ENCODE measurements around the gene RPRD1B. TPM values are rescaled to one million over a fixed set of nuclear protein-coding genes. Genes with fewer than 3 reads are reported as not detected.

RPRD1B gene
- total and polyA plus RNA-seq, 2 of the 8 experiments (the other 6 are each of a cell fraction or from before 2014, with no cell fraction given): 10.3 to 20.9 TPM

GRCh38 chr20:38054647-38055046, 21.1 kb downstream of the RPRD1B start (continued):
- TF ChIP-seq CHD7 (IDR thresholded peaks at IDR 0.05; ENCODE audit: insufficient replicate concordance, low read length) (no peak), RBBP5 (IDR thresholded peaks at IDR 0.05; ENCODE audit: borderline replicate concordance, low read depth, low read length) (no peak), HDAC2 (IDR thresholded peaks at IDR 0.05; ENCODE audit: borderline replicate concordance in 1 of 2, low read depth in 2 of 2, low read length in 2 of 2) (no peak), ATF3 (IDR thresholded peaks at IDR 0.05; ENCODE audit: insufficient read depth, low read depth, low read length) (no peak), RFX5 (IDR thresholded peaks at IDR 0.05; ENCODE audit: borderline replicate concordance, low read depth, low read length) (no peak), CEBPB (IDR thresholded peaks at IDR 0.05; ENCODE audit: low read depth, low read length) (no peak), BCL11A (IDR thresholded peaks at IDR 0.05; ENCODE audit: low read depth in 2 of 2, low read length in 2 of 2) (no peak)
